Measurements from ENCODE around the gene PTGIS. TPM values are rescaled to one million over a fixed set of nuclear protein-coding genes. Genes with fewer than 3 reads are reported as not detected.
A peak's percentile ranks its signal among the peaks of the same experiment; 100 is the strongest.

The PTGIS gene
- total RNA-seq, 4 donors from 2014 or later: 75.3 to 169 (median 137) TPM

DNA sequence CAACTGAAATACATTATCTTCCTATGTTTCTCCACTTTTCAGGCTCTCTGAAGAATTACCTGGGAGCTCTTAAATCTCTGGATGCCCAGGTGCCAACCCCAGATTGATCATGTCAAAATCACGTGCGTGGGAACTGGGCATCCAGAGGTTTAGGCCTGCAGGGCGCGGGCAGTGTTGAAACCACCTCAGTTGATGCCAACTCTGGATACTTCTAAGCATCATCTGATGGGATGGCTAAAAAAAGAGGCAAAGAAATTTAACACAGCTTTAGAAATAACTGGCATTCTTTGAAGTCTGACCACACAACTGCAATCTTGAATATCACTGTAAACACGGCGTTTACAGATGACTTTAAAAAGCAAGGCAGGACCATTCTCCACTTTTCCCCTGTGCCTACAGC is 41.9 kb downstream of the PTGIS start:
- H3K36me3 ChIP-seq: peaks cover 0 to 54% of the 10 kb centered on the region in 2 donors
- no peaks in the 10 kb centered on the region for H3K9me3 ChIP-seq
- 89 to 100% methylated on average over 2 to 5 of the region's 6 CpGs for WGBS, 2 donors (ENCODE audit: low coverage in 1 of 2)

GRCh38 chr20:49523767-49524360 is 44.1 kb downstream of the PTGIS start:
- WGBS, 2 donors (ENCODE audit: low coverage in 1 of 2): 90 to 100% methylated on average over 2 to 3 of the region's 8 CpGs
- Histone ChIP-seq H3K9me3 (no peaks in the 10 kb centered on the region), H3K27ac (no peak overlapping the region), H3K4me3 (no peak overlapping the region), H3K27me3 (no peaks in the 10 kb centered on the region), H3K36me3 (peaks cover 0 to 39% of the 10 kb centered on the region in 2 donors), H3K4me1 (no peaks in the 10 kb centered on the region)
- no peak for TF ChIP-seq POLR2A (IDR thresholded peaks at IDR 0.05)
- TF ChIP-seq CTCF (IDR thresholded peaks at IDR 0.05): no peak
- no peak for TF ChIP-seq POLR2AphosphoS5 (IDR thresholded peaks at IDR 0.05)
- TF ChIP-seq EP300 (IDR thresholded peaks at IDR 0.05): no peak
- no peak for ATAC-seq

More for the DNA sequence above, 41.9 kb downstream of the PTGIS start:
- Histone ChIP-seq H3K27me3 (no peaks in the 10 kb centered on the region), H3K4me1 (no peaks in the 10 kb centered on the region), H3K27ac (no peak overlapping the region), H3K4me3 (no peak overlapping the region)
- no peak for ATAC-seq
- TF ChIP-seq CTCF (IDR thresholded peaks at IDR 0.05): no peak
- TF ChIP-seq EP300 (IDR thresholded peaks at IDR 0.05): no peak
- no peak for TF ChIP-seq POLR2A (IDR thresholded peaks at IDR 0.05)
- no peak for TF ChIP-seq POLR2AphosphoS5 (IDR thresholded peaks at IDR 0.05)

- Histone ChIP-seq H3K4me1 (no peaks in the 10 kb centered on the region), H3K27me3 (no peaks in the 10 kb centered on the region)
- no peak for ATAC-seq
Observed at GRCh38 chr20:49521356-49521755, 46.6 kb downstream of the PTGIS start.

DNA sequence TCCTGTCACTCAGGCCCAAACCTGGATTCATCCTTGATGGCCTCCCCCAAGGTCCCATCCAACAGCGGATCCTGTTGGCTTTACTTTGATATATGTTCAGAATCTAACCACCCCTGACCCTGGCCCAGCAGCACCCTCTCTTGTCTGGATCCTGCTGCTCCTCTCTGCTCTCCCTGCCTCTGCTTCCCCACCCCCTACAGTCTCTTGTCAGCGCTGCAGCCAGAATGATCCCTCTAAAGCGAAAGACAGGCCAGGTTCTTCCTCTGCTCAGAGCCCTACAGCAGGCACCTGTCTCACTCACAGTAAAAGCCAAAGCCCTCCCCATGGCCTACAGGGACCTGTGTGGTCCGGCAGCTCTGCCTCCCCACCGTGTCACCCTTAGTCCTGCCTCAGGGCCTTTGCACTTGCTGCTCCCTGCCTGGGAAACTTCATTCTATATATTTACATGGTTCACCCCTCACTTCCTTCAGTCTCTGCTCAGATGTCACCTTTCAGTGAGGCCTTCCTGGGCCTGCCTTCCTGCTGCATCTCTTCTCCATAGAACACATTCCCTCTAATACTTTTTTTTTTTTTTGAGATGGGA is 48.1 kb downstream of the PTGIS start:
- Histone ChIP-seq H3K4me1 (no peaks in the 10 kb centered on the region), H3K9me3 (no peaks in the 10 kb centered on the region), H3K27me3 (no peaks in the 10 kb centered on the region), H3K36me3 (peaks cover 0 to 32% of the 10 kb centered on the region in 2 donors), H3K27ac (no peak overlapping the region), H3K4me3 (no peak overlapping the region)
- WGBS, 2 donors (ENCODE audit: low coverage in 1 of 2): 86 to 93% methylated on average over 3 to 5 of the region's 5 CpGs
- TF ChIP-seq CTCF (IDR thresholded peaks at IDR 0.05): no peak
- TF ChIP-seq POLR2AphosphoS5 (IDR thresholded peaks at IDR 0.05): no peak
- TF ChIP-seq EP300 (IDR thresholded peaks at IDR 0.05): no peak
- ATAC-seq: no peak

More at GRCh38 chr20:49521356-49521755, 46.6 kb downstream of the PTGIS start:
- Histone ChIP-seq H3K36me3 (peaks cover 0 to 33% of the 10 kb centered on the region in 2 donors), H3K27ac (no peak overlapping the region), H3K9me3 (no peaks in the 10 kb centered on the region), H3K4me3 (no peak overlapping the region)
- TF ChIP-seq EP300 (IDR thresholded peaks at IDR 0.05) (no peak), POLR2AphosphoS5 (IDR thresholded peaks at IDR 0.05) (no peak), POLR2A (IDR thresholded peaks at IDR 0.05) (no peak), CTCF (IDR thresholded peaks at IDR 0.05) (no peak)
- 56 to 88% methylated on average over 2 to 4 of the region's 4 CpGs for WGBS, 2 donors (ENCODE audit: low coverage in 1 of 2)

DNA sequence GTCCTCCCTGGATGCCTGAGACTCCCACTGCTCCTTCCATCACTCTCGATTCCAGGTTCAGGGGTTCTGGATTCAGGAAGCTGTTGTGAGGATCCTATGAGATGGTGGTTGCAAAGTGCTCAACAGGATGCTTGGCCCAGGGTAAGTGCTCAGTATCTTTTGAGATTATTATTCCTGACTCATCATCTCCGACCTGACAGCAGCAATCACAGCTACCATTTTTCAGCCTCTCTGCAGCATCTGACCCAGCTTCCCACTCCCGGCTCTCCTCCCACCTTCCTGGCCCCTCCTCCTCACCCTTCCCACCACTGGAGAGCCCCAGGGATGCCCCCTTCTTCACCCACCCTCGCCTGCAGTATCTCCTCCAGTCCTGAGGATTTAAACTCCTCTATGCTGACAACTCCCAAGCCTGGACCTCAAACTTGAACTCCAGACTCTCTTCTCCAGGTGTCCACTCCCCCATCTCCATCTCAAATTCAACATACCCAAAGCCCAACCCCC is 48.7 kb downstream of the PTGIS start:
- Histone ChIP-seq H3K9me3 (no peaks in the 10 kb centered on the region), H3K27me3 (no peaks in the 10 kb centered on the region), H3K27ac (peak overlapping the region in 1 of 4 donors; percentile 24), H3K36me3 (peaks cover 0 to 37% of the 10 kb centered on the region in 2 donors), H3K4me1 (no peaks in the 10 kb centered on the region), H3K4me3 (no peak overlapping the region)
- TF ChIP-seq POLR2A (IDR thresholded peaks at IDR 0.05): no peak
- ATAC-seq: no peak
- WGBS, 2 donors (ENCODE audit: low coverage in 1 of 2): 62 to 77% methylated on average over 4 of the region's 4 CpGs

Measured in gastroesophageal sphincter (tissue), 4 donors.